BLaER1 treated with 17β-estradiol and CSF1 and Interleukin-3, amounts not matched to agents 10 nM and 100 nM (cell line): Measurements from ENCODE around the gene LDLRAD3.

Experiments
- H3K27ac ChIP-seq, 11 experiments: shearing (Covaris generic); formaldehyde crosslinking; 2 replicates each; pipeline ENCODE4 v1.8.1; 2022
- H3K27me3 ChIP-seq, 11 experiments: shearing (Covaris generic); formaldehyde crosslinking; 2 replicates each; pipeline ENCODE4 v1.8.1; 2022
- H3K36me3 ChIP-seq, 11 experiments: shearing (Covaris generic); formaldehyde crosslinking; 2 replicates each; pipeline ENCODE4 v1.8.1; 2022
- H3K4me1 ChIP-seq, 10 experiments: shearing (Covaris generic); formaldehyde crosslinking; 2 replicates each; pipeline ENCODE4 v1.8.1; 2022
- H3K4me2 ChIP-seq, 11 experiments: shearing (Covaris generic); formaldehyde crosslinking; 2 replicates each; pipeline ENCODE4 v1.8.1; 2022
- H3K4me3 ChIP-seq, 10 experiments: shearing (Covaris generic); formaldehyde crosslinking; 2 replicates each; pipeline ENCODE4 v1.8.1; 2022
- H3K9ac ChIP-seq, 11 experiments: shearing (Covaris generic); formaldehyde crosslinking; 2 replicates each; pipeline ENCODE4 v1.8.1; 2022
- H3K9me3 ChIP-seq, 11 experiments: shearing (Covaris generic); formaldehyde crosslinking; replicated peaks in 1 of 11; 2 replicates each; pipeline ENCODE4 v1.8.1; 2022
- H4K20me1 ChIP-seq, 11 experiments: shearing (Covaris generic); formaldehyde crosslinking; 2 replicates each; pipeline ENCODE4 v1.8.1; 2022
- Cebpa-rat ChIP-seq, 11 experiments: shearing (Covaris generic); IDR thresholded peaks; 2 replicates each; pipeline ENCODE4 v1.8.1; 2022

The LDLRAD3 gene

GRCh38 chr11:36108881-36109589, 165.2 kb downstream of the LDLRAD3 start:
- no peak overlapping the region for H3K4me2 ChIP-seq
- peaks cover 60 to 100% (median 79%) of the 10 kb centered on the region in 11 experiments for H3K36me3 ChIP-seq
- H3K4me1 ChIP-seq, result 0 out of 20 replicates have a peak, but pooled peaks cover 0 to 7% (median 0%) of the 10 kb centered on the region in 10 experiments
- no peak for TF ChIP-seq Cebpa-rat (IDR thresholded peaks at IDR 0.05)
- H3K27ac ChIP-seq, result no peak overlapping the region
- H3K9me3 ChIP-seq, result peaks cover 21 to 31% (median 26%) of the 10 kb centered on the region in 11 experiments
- no peaks in the 10 kb centered on the region for H3K27me3 ChIP-seq
- no peak overlapping the region for H3K4me3 ChIP-seq
- no peak overlapping the region for H3K9ac ChIP-seq
- H4K20me1 ChIP-seq, result peaks cover 0 to 26% (median 0%) of the 10 kb centered on the region in 11 experiments; a peak in 7 of 22 replicates

DNA sequence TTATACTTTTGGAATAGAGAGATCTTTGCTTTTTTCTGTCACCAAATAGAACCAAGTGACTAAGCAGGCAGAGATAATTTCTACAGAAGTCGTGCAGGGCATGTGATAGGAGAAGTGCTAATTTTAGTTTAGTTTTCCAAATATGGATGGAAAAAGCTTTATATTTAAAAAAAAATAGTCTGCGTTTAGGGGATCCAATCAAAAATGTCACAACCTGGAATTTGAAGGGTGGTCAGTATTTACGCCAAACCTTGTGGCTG, 165.7 kb downstream of the LDLRAD3 start:
- Histone ChIP-seq H3K4me1 (0 out of 20 replicates have a peak, but pooled peaks cover 0 to 7% (median 0%) of the 10 kb centered on the region in 10 experiments), H3K9ac (no peak overlapping the region), H3K27ac (no peak overlapping the region), H3K27me3 (no peaks in the 10 kb centered on the region), H3K9me3 (peaks cover 23 to 36% (median 29%) of the 10 kb centered on the region in 11 experiments), H3K4me3 (no peak overlapping the region), H4K20me1 (peaks cover 0 to 22% (median 0%) of the 10 kb centered on the region in 11 experiments; a peak in 6 of 22 replicates), H3K36me3 (peaks cover 60 to 100% (median 79%) of the 10 kb centered on the region in 11 experiments), H3K4me2 (no peak overlapping the region)
- no peak for TF ChIP-seq Cebpa-rat (IDR thresholded peaks at IDR 0.05)

DNA sequence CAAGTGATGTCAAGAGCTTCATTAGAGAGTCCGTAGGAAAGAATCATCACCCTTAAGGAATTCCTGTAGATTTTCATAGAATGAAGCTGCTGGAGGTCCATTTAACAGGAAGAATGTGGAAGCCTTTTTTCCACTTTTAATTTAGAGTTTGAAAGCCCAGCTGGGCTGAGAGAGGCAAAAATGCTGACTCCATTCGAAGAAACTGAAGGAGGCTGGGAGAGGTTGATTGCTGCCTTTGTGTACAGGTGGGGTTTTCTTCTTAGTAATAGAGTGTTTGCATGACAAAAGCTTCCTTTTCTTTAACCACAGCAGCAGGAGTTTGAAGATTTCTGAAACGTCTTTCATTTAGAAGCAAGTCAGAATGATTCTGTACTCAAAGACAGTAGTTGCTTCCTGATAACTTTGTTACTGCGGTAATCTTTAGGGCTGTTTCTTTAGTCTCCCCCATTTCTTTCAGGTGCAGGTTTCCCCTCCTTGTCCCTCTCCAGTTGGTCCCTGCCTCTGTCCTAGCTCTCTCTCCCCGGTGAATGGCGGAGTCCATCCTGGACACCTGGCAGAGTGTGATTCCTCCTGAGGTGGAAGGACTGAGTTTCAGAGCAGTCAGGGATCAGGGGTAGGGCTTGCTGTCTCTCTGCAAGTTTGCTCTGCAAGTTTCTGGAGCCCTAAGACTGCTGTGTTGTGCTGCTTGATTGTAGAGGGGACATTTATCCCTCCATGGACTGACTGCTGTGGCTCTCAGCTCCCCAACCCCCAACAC, 166.2 kb downstream of the LDLRAD3 start:
- H4K20me1 ChIP-seq, result peaks cover 0 to 18% (median 0%) of the 10 kb centered on the region in 11 experiments; a peak in 6 of 22 replicates
- H3K9ac ChIP-seq, result no peak overlapping the region
- H3K4me2 ChIP-seq, result no peak overlapping the region
- H3K4me1 ChIP-seq, result 0 out of 20 replicates have a peak, but pooled peaks cover 0 to 7% (median 0%) of the 10 kb centered on the region in 10 experiments
- no peak overlapping the region for H3K27ac ChIP-seq
- H3K36me3 ChIP-seq, result peaks cover 65 to 100% (median 79%) of the 10 kb centered on the region in 11 experiments
- no peak overlapping the region for H3K4me3 ChIP-seq
- TF ChIP-seq Cebpa-rat (IDR thresholded peaks at IDR 0.05), result no peak
- H3K27me3 ChIP-seq, result no peaks in the 10 kb centered on the region
- peaks cover 23 to 38% (median 30%) of the 10 kb centered on the region in 11 experiments for H3K9me3 ChIP-seq

- Histone ChIP-seq H3K27ac (no peak overlapping the region), H3K4me2 (no peak overlapping the region), H3K27me3 (no peaks in the 10 kb centered on the region), H3K9ac (no peak overlapping the region), H4K20me1 (peaks cover 0 to 11% (median 0%) of the 10 kb centered on the region in 11 experiments; a peak in 6 of 22 replicates), H3K4me3 (no peak overlapping the region), H3K4me1 (0 out of 20 replicates have a peak, but pooled peaks cover 0 to 3% (median 0%) of the 10 kb centered on the region in 10 experiments), H3K9me3 (peaks cover 23 to 38% (median 30%) of the 10 kb centered on the region in 11 experiments), H3K36me3 (peaks cover 69 to 100% (median 79%) of the 10 kb centered on the region in 11 experiments)
- TF ChIP-seq Cebpa-rat (IDR thresholded peaks at IDR 0.05), result no peak
Observed at GRCh38 chr11:36110668-36111410, 167.0 kb downstream of the LDLRAD3 start.

DNA sequence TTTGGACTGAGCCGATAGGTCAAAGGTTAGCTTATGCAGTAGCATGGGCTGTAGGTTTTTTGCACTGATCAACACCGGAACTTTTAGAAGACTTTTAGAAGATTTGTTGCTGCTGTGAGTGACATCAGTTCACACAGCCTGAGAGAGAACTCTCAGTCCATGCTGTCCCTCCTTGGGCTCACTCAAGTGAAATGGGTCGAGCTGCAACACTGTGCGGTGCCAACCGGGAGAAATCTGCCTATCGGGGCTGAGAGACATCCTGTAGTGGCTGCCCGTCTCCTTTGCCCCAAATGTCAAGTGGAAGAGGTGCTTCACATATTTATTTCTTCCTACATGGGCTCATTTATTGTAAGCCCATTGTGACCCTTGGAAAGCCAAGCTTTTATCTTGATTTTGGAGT, 170.2 kb downstream of the LDLRAD3 start:
- Histone ChIP-seq H3K27ac (no peak overlapping the region), H3K4me1 (no peaks in the 10 kb centered on the region), H3K9me3 (peaks cover 23 to 38% (median 30%) of the 10 kb centered on the region in 11 experiments), H3K27me3 (no peaks in the 10 kb centered on the region), H3K36me3 (peaks cover 59 to 100% (median 80%) of the 10 kb centered on the region in 11 experiments), H3K4me2 (no peak overlapping the region), H3K9ac (no peak overlapping the region), H4K20me1 (peaks cover 0 to 5% (median 0%) of the 10 kb centered on the region in 11 experiments; a peak in 4 of 22 replicates), H3K4me3 (no peak overlapping the region)
- no peak for TF ChIP-seq Cebpa-rat (IDR thresholded peaks at IDR 0.05)

- Histone ChIP-seq H4K20me1 (peaks cover 0 to 18% (median 0%) of the 10 kb centered on the region in 11 experiments; a peak in 3 of 22 replicates), H3K4me2 (no peak overlapping the region), H3K4me1 (no peaks in the 10 kb centered on the region), H3K9ac (no peak overlapping the region), H3K9me3 (peaks cover 23 to 38% (median 30%) of the 10 kb centered on the region in 11 experiments), H3K27ac (no peak overlapping the region), H3K4me3 (no peak overlapping the region), H3K36me3 (peaks cover 56 to 97% (median 74%) of the 10 kb centered on the region in 11 experiments), H3K27me3 (no peaks in the 10 kb centered on the region)
- no peak for TF ChIP-seq Cebpa-rat (IDR thresholded peaks at IDR 0.05)
Observed at GRCh38 chr11:36115378-36115801, 171.5 kb downstream of the LDLRAD3 start.

- Histone ChIP-seq H3K4me1 (no peaks in the 10 kb centered on the region), H3K4me2 (no peak overlapping the region), H3K36me3 (peaks cover 53 to 97% (median 70%) of the 10 kb centered on the region in 11 experiments), H3K9ac (no peak overlapping the region), H3K27ac (no peak overlapping the region), H3K4me3 (no peak overlapping the region), H3K9me3 (peaks cover 23 to 38% (median 30%) of the 10 kb centered on the region in 11 experiments), H3K27me3 (no peaks in the 10 kb centered on the region), H4K20me1 (peaks cover 0 to 26% (median 0%) of the 10 kb centered on the region in 11 experiments; a peak in 3 of 22 replicates)
- no peak for TF ChIP-seq Cebpa-rat (IDR thresholded peaks at IDR 0.05)
Observed at GRCh38 chr11:36116161-36116560, 172.3 kb downstream of the LDLRAD3 start.

GRCh38 chr11:36118084-36118483, 174.2 kb downstream of the LDLRAD3 start:
- peaks cover 10 to 21% (median 16%) of the 10 kb centered on the region in 11 experiments for H3K9me3 ChIP-seq
- H3K4me1 ChIP-seq, result no peaks in the 10 kb centered on the region
- no peak overlapping the region for H3K27ac ChIP-seq
- TF ChIP-seq Cebpa-rat (IDR thresholded peaks at IDR 0.05), result no peak
- no peak overlapping the region for H3K9ac ChIP-seq
- peaks cover 34 to 93% (median 50%) of the 10 kb centered on the region in 11 experiments for H3K36me3 ChIP-seq
- H3K4me2 ChIP-seq, result no peak overlapping the region
- peaks cover 0 to 45% (median 0%) of the 10 kb centered on the region in 11 experiments; a peak in 4 of 22 replicates for H4K20me1 ChIP-seq
- no peak overlapping the region for H3K4me3 ChIP-seq
- H3K27me3 ChIP-seq, result no peaks in the 10 kb centered on the region
